ENCODE measurements around the gene MSRB3. TPM values are rescaled to one million over a fixed set of nuclear protein-coding genes. Genes with fewer than 3 reads are reported as not detected.
"Not testable (repeated sequence)": the region's sequence is repeated elsewhere in the genome, so short reads cannot be mapped to it uniquely, and the experiment has no call there.

MSRB3 gene
- total and polyA plus RNA-seq, 2 donors (not counting 1 experiment from before 2014, with no cell fraction given) = not detected

GRCh38 chr12:65282840-65283239, 4.4 kb downstream of the MSRB3 start:
- no CpG with 5 or more reads among the region's 1 CpG for WGBS (ENCODE audit: insufficient coverage)
- Histone ChIP-seq H4K20me1 (ENCODE audit: control insufficient read depth, insufficient read depth, low read length, poor library complexity, severe bottlenecking) (no peaks in the 10 kb centered on the region), H2AFZ (ENCODE audit: insufficient read depth, low read depth, low read length, poor library complexity, severe bottlenecking) (no peak overlapping the region), H3K4me3 (ENCODE audit: control extremely low read depth in 1 of 5, extremely low read depth in 1 of 5, insufficient read depth in 1 of 5, low read depth in 2 of 5, low read length in 4 of 5) (no peak overlapping the region), H3K27me3 (replicated peaks in 1 of 4; ENCODE audit: control extremely low read depth in 1 of 4, control insufficient read depth in 3 of 4, insufficient read depth in 4 of 4, low read length in 3 of 4) (peaks cover 0 to 34% (median 19%) of the 10 kb centered on the region in 4 experiments), H3K79me2 (ENCODE audit: control insufficient read depth, insufficient read depth, low read length) (no peaks in the 10 kb centered on the region), H3K4me1 (ENCODE audit: control insufficient read depth in 2 of 2, insufficient read depth in 2 of 2, low read length in 2 of 2) (peaks cover 12 to 20% of the 10 kb centered on the region in 2 donors), H3K36me3 (replicated peaks in 1 of 2; ENCODE audit: control extremely low read depth in 1 of 2, control insufficient read depth in 1 of 2, extremely low read depth in 1 of 2, insufficient read depth in 2 of 2, low read length in 1 of 2) (no peaks in the 10 kb centered on the region), H3K9ac (ENCODE audit: low read length) (no peak overlapping the region), H3K4me2 (replicated peaks; ENCODE audit: low read depth, low read length, poor library complexity, severe bottlenecking) (no peak overlapping the region), H3K27ac (ENCODE audit: low read length in 2 of 2) (no peak overlapping the region), H3K9me3 (ENCODE audit: control extremely low read depth in 1 of 3, control insufficient read depth in 2 of 3, insufficient read depth in 1 of 3, low read length in 2 of 3) (no peaks in the 10 kb centered on the region)
- POLR2A ChIA-PET = no interaction called here
- intact Hi-C loops (cut with micrococcal nuclease) = no loop called here
- H3K27me3 Mint-ChIP-seq = peaks cover 39% of the 10 kb centered on the region
- no peak for DNase-seq
- CTCF ChIA-PET = no interaction called here
- no peak for ATAC-seq (ENCODE audit: low read depth)
- no peak for TF ChIP-seq EZH2 (IDR thresholded peaks at IDR 0.05; ENCODE audit: borderline replicate concordance, insufficient read depth, low read depth, low read length, poor library complexity, severe bottlenecking)
- no peak for TF ChIP-seq CTCF (IDR thresholded peaks at IDR 0.05)
- H3K9me3 Mint-ChIP-seq (ENCODE audit: insufficient read depth) = no peaks in the 10 kb centered on the region
- no peak overlapping the region for H3K4me3 Mint-ChIP-seq
- no peak overlapping the region for H3K27ac Mint-ChIP-seq
- H3K4me1 Mint-ChIP-seq = peaks cover 9% of the 10 kb centered on the region

- H3K9me3 ChIP-seq (ENCODE audit: control extremely low read depth in 1 of 3, control insufficient read depth in 2 of 3, insufficient read depth in 1 of 3, low read length in 2 of 3); H3K27ac ChIP-seq (ENCODE audit: low read length in 2 of 2); H3K4me3 ChIP-seq (ENCODE audit: control extremely low read depth in 1 of 5, extremely low read depth in 1 of 5, insufficient read depth in 1 of 5, low read depth in 2 of 5, low read length in 4 of 5); H3K4me2 ChIP-seq (replicated peaks; ENCODE audit: low read depth, low read length, poor library complexity, severe bottlenecking); H4K20me1 ChIP-seq (ENCODE audit: control insufficient read depth, insufficient read depth, low read length, poor library complexity, severe bottlenecking); H3K4me1 Mint-ChIP-seq; H3K36me3 ChIP-seq (replicated peaks in 1 of 2; ENCODE audit: control extremely low read depth in 1 of 2, control insufficient read depth in 1 of 2, extremely low read depth in 1 of 2, insufficient read depth in 2 of 2, low read length in 1 of 2); H3K4me3 Mint-ChIP-seq; DNase-seq; intact Hi-C loops (cut with micrococcal nuclease); ATAC-seq (ENCODE audit: low read depth); H3K79me2 ChIP-seq (ENCODE audit: control insufficient read depth, insufficient read depth, low read length); CTCF ChIA-PET; H3K9ac ChIP-seq (ENCODE audit: low read length); H2AFZ ChIP-seq (ENCODE audit: insufficient read depth, low read depth, low read length, poor library complexity, severe bottlenecking); H3K27ac Mint-ChIP-seq; H3K4me1 ChIP-seq (ENCODE audit: control insufficient read depth in 2 of 2, insufficient read depth in 2 of 2, low read length in 2 of 2); POLR2A ChIA-PET; H3K9me3 Mint-ChIP-seq (ENCODE audit: insufficient read depth): not testable (repeated sequence)
- H3K27me3 ChIP-seq (replicated peaks in 1 of 4; ENCODE audit: control extremely low read depth in 1 of 4, control insufficient read depth in 3 of 4, insufficient read depth in 4 of 4, low read length in 3 of 4) = peaks cover 0 to 17% (median 5%) of the 10 kb centered on the region in 4 experiments
- peaks cover 26% of the 10 kb centered on the region for H3K27me3 Mint-ChIP-seq
- WGBS (ENCODE audit: insufficient coverage) = 100% methylated on average over 2 of the region's 7 CpGs
Observed at GRCh38 chr12:65285532-65285931, 7.0 kb downstream of the MSRB3 start.

All from B cell (primary cell).